IMR-90 (cell line): Measurements from ENCODE around the gene NLGN1.

Experiments
- CEBPB ChIP-seq: IDR thresholded peaks from 2 replicates; pipeline ENCODE4 v1.6.1; 2012; ENCODE audit warnings: low read depth, low read length, improper control_type of control experiment
- CHD1 ChIP-seq: IDR thresholded peaks from 2 replicates; pipeline ENCODE4 v1.6.1; 2012; ENCODE audit warnings: low read depth, low read length, improper control_type of control experiment
- ELK1 ChIP-seq: fragments of 150-350 bp; IDR thresholded peaks from 2 replicates; pipeline ENCODE4 v1.6.1; 2016; ENCODE audit warnings: low read depth, mild to moderate bottlenecking, low read length, moderate library complexity, borderline replicate concordance
- MAFK ChIP-seq: IDR thresholded peaks from 2 replicates; pipeline ENCODE4 v1.6.1; 2012; ENCODE audit warnings: low read depth, low read length, improper control_type of control experiment
- MAZ ChIP-seq: IDR thresholded peaks from 2 replicates; pipeline ENCODE4 v1.6.1; 2012; ENCODE audit warnings: low read depth, mild to moderate bottlenecking, low read length, improper control_type of control experiment, moderate library complexity, borderline replicate concordance
- NFE2L2 ChIP-seq: fragments of 150-350 bp; IDR thresholded peaks from 2 replicates; pipeline ENCODE4 v1.6.1; 2016; ENCODE audit warnings: low read depth, mild to moderate bottlenecking, low read length
- POLR2A ChIP-seq: IDR thresholded peaks from 2 replicates; pipeline ENCODE4 v1.6.1; 2012; ENCODE audit warnings: mild to moderate bottlenecking, low read depth, low read length
- RAD21 ChIP-seq: IDR thresholded peaks from 2 replicates; pipeline ENCODE4 v1.6.1; 2012; ENCODE audit warnings: low read length, improper control_type of control experiment
- RCOR1 ChIP-seq: IDR thresholded peaks from 2 replicates; pipeline ENCODE4 v1.6.1; 2012; ENCODE audit warnings: mild to moderate bottlenecking, low read length, improper control_type of control experiment; ENCODE audit not compliant: insufficient replicate concordance
- TF ChIP-seq, protein P1 (sequence below): conservative IDR thresholded peaks from 2 replicates; pipeline ENCODE4 v1.5.1; 2012; ENCODE audit warnings: mild to moderate bottlenecking, low read depth, low read length, improper control_type of control experiment

DNA sequence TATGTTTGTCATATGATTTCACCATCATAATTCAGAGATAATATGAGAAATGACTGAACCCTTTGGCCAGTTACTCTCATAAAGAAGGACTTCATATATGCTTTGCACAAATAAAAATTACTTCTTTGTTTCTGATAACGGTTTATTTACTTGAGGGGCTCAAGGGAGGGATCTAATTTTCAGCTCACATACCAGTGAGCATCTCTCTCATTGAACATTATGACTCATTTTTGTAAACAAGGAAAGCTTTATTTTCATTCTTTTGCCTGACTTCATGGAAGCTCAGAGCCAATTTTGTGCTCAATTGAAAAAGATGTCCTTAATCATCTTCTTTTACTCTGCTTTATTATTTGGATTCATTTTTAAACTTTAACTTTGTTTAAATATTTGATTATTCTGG is 5.8 kb downstream of the NLGN1 start:
- TF ChIP-seq, protein P1, sequence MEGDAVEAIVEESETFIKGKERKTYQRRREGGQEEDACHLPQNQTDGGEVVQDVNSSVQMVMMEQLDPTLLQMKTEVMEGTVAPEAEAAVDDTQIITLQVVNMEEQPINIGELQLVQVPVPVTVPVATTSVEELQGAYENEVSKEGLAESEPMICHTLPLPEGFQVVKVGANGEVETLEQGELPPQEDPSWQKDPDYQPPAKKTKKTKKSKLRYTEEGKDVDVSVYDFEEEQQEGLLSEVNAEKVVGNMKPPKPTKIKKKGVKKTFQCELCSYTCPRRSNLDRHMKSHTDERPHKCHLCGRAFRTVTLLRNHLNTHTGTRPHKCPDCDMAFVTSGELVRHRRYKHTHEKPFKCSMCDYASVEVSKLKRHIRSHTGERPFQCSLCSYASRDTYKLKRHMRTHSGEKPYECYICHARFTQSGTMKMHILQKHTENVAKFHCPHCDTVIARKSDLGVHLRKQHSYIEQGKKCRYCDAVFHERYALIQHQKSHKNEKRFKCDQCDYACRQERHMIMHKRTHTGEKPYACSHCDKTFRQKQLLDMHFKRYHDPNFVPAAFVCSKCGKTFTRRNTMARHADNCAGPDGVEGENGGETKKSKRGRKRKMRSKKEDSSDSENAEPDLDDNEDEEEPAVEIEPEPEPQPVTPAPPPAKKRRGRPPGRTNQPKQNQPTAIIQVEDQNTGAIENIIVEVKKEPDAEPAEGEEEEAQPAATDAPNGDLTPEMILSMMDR = no peak
- TF ChIP-seq RCOR1 = no peak
- no peak for TF ChIP-seq POLR2A
- no peak for TF ChIP-seq NFE2L2
- no peak for TF ChIP-seq CEBPB
- TF ChIP-seq MAFK = no peak
- TF ChIP-seq RAD21 = no peak
- no peak for TF ChIP-seq CHD1
- no peak for TF ChIP-seq MAZ
- TF ChIP-seq ELK1 = no peak
